ENCODE data around the gene WDR6.
"Not testable (repeated sequence)": the region's sequence is repeated elsewhere in the genome, so short reads cannot be mapped to it uniquely, and the experiment has no call there.

The WDR6 gene

GRCh38 chr3:49007771-49008528 is 759 bp downstream of the WDR6 start:
- peak overlapping the region; percentile 94 for H3K4me3 ChIP-seq (ENCODE audit: low read depth, low read length)
- peak; percentile 86 for DNase-seq (ENCODE audit: low read depth, low spot score)
- in situ Hi-C loops (cut with HindIII; ENCODE audit: low sequenced_read_pairs): no loop called here
- TF ChIP-seq CTCF (IDR thresholded peaks at IDR 0.05; ENCODE audit: low read depth, low read length): no peak

GRCh38 chr3:49008627-49009026 is 1.4 kb downstream of the WDR6 start:
- in situ Hi-C loops (cut with HindIII; ENCODE audit: low sequenced_read_pairs): not testable (repeated sequence)

GRCh38 chr3:49009396-49009795 is 2.2 kb downstream of the WDR6 start:
- TF ChIP-seq CTCF (IDR thresholded peaks at IDR 0.05; ENCODE audit: low read depth, low read length): no peak
- DNase-seq (ENCODE audit: low read depth, low spot score): no peak
- in situ Hi-C loops (cut with HindIII; ENCODE audit: low sequenced_read_pairs): no loop called here
- H3K4me3 ChIP-seq (ENCODE audit: low read depth, low read length): no peak overlapping the region

More at GRCh38 chr3:49008627-49009026, 1.4 kb downstream of the WDR6 start:
- not testable (repeated sequence) for DNase-seq (ENCODE audit: low read depth, low spot score)
- H3K4me3 ChIP-seq (ENCODE audit: low read depth, low read length): peak overlapping the region; percentile 94

- in situ Hi-C loops (cut with HindIII; ENCODE audit: low sequenced_read_pairs): no loop called here
- no peak overlapping the region for H3K4me3 ChIP-seq (ENCODE audit: low read depth, low read length)
- TF ChIP-seq CTCF (IDR thresholded peaks at IDR 0.05; ENCODE audit: low read depth, low read length): no peak
- DNase-seq (ENCODE audit: low read depth, low spot score): no peak
Measured at GRCh38 chr3:49012441-49013017, 5.3 kb downstream of the WDR6 start.

- in situ Hi-C loops (cut with HindIII; ENCODE audit: low sequenced_read_pairs): no loop called here
- no peak for DNase-seq (ENCODE audit: low read depth, low spot score)
- no peak for TF ChIP-seq CTCF (IDR thresholded peaks at IDR 0.05; ENCODE audit: low read depth, low read length)
- H3K4me3 ChIP-seq (ENCODE audit: low read depth, low read length): no peak overlapping the region
Measured at GRCh38 chr3:49013113-49013737, 6.0 kb downstream of the WDR6 start.

- H3K4me3 ChIP-seq (ENCODE audit: low read depth, low read length): no peak overlapping the region
- DNase-seq (ENCODE audit: low read depth, low spot score): no peak
- TF ChIP-seq CTCF (IDR thresholded peaks at IDR 0.05; ENCODE audit: low read depth, low read length): peak; percentile 81
- in situ Hi-C loops (cut with HindIII; ENCODE audit: low sequenced_read_pairs): no loop called here
Measured at GRCh38 chr3:49013738-49014660, 6.8 kb downstream of the WDR6 start.

Data from astrocyte of the spinal cord (primary cell).